GM21390 (cell line): Measurements from ENCODE around the gene CLEC2D.
"Not testable (repeated sequence)": the region's sequence is repeated elsewhere in the genome, so short reads cannot be mapped to it uniquely, and the experiment has no call there.

Experiments used
- ATAC-seq: cut with Tn5 transposase; IDR thresholded peaks from one replicate; pipeline ENCODE4 v1.9.1; 2021; ENCODE audit not compliant: unreplicated experiment

CLEC2D gene

DNA sequence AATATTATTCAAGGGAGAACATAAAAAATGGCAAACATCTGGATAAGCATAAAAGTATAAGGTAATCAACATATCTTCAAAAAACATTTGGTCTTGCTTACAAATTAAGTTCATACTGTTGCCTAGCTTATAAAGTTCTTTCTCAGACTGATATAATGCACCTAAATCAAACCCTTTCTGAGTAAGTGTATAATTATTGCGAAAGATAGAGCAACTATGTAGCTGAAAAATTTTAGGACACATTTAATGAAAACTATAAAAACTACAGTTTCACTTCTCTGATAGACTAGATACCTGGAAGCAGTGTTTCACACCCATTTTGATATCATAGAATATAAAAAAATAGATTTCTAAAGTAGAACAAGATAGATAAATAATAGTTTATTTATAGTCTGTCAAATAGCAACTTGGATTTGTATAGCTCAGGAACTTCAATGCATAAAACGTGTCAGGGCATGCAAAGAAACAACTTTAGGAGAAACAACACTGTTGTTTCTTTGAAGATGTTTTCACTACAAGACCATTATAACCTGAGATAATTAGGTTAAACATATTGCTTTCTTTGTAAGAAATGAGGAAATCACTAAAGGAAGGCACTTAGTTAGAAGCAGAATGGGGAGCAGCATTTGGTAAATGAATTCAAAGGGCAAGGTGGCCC is 55.8 kb downstream of the CLEC2D start:
- no peak for ATAC-seq

DNA sequence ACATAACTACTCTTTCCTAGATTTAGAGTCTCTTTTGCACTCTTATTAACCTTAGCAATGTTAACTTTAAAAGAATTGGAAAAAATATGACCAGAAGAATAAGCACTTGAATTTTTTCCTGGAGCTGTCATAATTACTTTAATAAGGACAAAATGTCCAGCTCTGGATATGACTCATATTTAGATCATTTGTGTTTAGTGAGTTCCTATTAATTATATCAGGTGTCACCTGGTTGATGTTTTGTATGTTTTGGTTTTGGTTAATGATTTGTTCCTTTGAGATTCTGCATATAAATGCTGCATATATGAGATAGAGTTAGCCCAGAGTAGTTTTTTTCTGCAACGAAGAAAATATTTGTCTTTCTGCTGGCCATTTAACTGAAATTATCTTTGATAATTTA is 58.3 kb downstream of the CLEC2D start:
- no peak for ATAC-seq

DNA sequence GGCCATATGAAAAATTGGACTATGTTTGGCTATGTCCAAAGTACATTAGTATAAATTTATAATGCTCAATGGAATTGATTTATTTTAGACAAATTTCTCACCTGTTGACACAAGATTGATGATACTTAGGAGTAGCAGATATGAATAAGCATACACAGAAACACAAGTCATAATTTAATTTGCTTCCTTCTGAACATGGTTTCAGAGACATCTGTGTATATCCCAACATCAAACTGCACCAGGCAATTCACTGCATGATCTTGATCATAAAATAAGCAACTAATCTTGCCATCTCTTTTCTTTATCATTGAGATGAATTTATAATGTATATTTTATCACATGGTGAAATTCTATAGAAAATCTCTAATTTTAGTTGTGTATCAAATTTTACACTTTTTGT is 59.6 kb downstream of the CLEC2D start:
- ATAC-seq: no peak

DNA sequence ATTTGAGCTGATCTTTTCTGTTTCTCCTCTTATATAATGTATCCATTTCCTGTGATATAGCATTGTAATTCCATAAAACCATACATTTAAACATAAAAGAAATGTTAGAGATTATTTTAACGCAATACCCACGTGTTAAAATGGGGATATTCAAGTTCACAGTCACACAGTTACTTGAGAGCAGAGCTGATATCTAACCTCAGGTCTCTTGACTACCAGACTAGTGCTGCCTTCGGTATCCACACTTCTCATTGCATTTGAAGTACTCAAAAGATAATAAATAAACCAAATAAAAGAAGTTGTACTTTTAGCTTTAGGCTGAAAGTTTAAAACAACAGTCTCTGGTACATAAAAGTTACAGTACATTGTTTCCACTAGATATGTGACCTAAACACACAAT is 60.5 kb downstream of the CLEC2D start:
- no peak for ATAC-seq

DNA sequence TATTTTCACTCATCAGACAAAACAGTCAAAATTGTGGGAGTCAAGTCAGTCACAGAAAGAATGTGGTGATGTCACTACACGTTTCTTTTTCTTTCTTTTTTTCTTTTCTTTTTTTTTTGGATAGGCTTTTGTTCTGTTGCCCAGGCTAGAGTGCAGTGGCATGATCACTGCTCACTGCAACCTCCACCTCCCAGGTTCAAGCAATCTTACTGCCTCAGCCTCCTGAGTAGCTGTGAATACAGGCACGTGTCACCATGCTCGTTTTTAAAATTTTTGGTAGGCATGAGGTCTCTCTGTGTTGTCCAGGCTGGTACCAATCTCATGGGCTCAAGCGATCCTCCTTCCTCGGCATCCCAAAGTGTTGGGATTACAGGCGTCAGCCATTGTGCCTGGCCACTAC is 61.1 kb downstream of the CLEC2D start:
- ATAC-seq: no peak

DNA sequence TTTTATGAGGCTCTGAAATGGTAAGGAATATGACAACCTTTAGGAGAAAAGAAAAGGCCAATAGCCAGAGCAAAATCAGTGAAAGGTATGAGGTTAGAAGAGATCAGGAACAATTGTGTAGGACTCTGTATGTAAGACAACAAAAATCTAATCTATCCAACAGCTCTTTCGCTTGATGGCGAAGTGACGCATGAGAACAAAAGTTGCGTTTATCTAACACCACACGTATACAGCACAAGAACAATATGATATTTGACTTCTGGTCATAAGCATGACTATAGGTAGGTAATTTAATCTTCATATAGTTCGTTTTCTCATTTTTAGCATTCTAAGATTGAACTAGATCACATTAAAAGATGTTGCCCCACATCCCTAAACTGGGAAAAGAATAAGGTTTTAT is 61.9 kb downstream of the CLEC2D start:
- no peak for ATAC-seq

DNA sequence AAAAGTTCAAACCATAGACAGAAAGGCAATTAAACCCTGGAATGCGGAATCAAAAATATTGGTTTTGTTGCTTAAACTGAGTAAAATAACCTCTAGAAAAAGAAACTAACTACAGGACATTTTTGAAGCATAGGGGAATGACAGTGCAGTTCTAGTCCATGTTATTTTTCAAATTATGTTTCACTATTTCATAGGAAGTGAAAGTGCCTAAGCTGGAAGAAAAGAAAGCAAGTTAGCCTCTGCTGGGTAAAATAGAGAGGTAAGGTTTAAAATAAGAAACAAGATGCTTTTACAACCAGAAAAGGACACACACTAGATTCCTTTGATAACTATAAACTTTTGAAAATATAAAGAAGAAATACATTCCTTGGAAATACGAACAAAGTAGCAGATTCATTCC is 62.3 kb downstream of the CLEC2D start:
- ATAC-seq: peak; percentile 36

DNA sequence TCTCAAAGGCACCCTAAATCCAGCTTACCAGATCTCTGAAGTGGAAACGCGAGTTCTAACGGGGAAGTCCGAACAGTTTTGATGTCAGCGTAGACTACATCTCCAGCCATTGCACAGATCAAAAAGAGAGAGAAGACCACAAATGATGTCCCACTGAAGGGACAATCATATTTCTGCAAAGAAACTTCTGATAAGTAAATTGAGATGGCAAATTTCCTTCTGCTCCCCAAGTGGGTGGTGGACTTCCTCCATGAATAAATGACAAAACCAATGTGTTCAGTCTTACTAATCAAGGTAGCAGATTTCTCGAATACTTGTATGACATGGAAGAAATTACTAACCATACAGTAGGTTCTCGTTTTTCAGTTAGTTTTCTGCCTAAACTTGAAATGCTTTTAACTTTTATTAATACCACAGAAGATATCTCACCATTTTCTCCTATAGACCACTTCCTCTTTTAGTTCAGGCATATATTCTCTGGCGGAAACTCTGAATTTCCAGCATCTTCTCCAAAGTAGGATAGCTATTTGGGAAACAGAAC is 63.5 kb downstream of the CLEC2D start, which contains the start of gene CLECL1:
Gene CLECL1, minus strand, starts transcription at position 177 of the 541 bp plus-strand sequence.
- ATAC-seq: peak; percentile 41

DNA sequence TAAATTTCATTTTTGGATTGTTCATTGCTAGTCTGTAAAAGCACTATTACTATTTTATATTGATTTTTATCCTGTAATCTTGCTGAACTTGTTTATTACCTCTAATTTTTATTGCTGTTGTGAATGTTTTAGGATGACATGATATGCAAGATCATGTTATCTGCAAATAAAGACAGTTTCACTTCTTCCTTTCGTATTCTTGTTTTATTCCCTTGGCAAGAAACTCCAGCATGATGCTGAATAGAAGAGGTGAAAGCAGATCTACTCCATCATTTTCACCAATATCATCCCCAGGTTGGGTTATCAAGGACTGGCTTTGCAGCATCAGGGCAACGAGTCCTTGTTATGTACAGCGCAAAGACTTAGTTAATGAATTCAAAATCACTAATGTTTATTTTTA is 66.1 kb downstream of the CLEC2D start:
- no peak for ATAC-seq

DNA sequence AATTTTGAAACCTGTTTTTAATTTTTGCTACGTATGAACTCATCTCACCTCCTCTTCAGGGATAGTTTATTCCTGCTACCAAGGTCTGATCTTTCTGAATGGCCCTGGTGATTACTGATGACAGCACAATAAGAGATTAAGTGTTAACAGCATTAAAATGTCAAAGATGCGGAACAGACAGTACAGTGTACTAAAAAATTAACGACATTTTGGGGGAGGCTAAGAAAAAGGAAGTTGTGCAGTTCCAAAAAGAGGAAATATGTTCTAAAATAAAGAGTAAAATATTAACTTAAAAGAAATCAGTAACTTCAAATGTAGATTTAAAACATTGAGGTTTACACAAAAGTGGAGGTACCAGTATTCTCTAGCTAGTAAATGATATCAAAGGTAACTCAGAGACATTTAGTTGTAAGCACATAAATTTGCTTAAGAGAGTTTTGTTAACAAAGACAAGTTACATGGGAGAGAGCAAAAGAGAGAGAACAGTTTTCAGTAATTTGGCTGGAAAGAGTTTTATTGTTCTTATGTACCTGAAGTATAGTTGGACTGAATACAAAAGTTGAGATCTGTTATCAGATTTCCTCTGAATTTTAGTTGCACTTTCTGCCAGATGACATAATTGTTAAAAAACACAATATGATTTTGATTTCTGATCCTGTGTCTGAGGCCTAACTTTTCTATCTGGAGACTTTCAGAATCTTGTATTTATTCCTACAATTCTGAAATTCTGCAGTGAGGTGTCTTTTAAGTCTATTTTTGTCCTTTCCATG is 67.6 kb downstream of the CLEC2D start:
- ATAC-seq: no peak

DNA sequence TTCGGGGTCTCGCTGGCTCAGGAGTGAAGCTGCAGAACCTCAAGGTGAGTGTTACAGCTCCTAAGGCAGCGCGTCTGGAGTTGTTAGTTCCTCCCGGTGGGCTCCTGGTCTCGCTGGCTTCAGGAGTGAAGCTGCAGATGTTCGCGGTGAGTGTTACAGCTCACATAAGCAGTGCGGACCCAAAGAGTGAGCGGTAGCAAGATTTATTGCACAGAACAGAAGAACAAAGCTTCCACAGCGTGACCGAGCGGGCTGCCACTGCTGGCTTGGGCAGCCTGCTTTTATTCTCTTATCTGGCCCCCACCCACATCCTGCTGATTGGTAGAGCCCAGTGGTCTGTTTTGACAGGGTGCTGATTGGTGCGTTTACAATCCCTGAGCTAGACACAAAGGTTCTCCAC is 69.4 kb downstream of the CLEC2D start:
- not testable (repeated sequence) for ATAC-seq

DNA sequence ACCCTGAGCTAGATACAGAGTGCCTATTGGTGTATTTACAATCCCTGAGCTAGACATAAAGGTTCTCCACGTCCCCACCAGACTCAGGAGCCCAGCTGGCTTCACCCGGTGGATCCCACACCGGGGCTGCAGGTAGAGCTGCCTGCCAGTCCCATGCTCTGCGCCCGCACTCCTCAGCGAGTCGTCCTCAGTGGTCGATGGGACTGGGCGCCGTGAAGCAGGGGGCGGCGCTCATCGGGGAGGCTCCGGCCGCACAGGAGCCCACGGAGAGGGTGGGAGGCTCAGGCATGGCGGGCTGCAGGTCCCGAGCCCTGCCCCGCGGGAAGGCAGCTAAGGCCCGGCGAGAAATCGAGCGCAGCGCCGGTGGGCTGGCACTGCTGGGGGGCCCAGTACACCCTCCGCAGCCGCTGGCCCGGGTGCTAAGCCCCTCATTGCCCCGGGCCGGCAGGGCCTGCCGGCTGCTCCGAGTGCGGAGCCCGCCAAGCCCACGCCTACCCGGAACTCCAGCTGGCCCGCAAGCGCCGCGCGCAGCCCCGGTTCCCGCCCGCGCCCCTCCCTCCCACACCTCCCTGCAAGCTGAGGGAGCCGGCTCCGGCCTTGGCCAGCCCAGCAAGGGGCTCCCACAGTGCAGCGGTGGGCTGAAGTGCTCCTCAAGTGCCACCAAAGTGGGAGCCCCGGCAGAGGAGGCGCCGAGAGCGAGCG is 70.0 kb downstream of the CLEC2D start:
- ATAC-seq: not testable (repeated sequence)

DNA sequence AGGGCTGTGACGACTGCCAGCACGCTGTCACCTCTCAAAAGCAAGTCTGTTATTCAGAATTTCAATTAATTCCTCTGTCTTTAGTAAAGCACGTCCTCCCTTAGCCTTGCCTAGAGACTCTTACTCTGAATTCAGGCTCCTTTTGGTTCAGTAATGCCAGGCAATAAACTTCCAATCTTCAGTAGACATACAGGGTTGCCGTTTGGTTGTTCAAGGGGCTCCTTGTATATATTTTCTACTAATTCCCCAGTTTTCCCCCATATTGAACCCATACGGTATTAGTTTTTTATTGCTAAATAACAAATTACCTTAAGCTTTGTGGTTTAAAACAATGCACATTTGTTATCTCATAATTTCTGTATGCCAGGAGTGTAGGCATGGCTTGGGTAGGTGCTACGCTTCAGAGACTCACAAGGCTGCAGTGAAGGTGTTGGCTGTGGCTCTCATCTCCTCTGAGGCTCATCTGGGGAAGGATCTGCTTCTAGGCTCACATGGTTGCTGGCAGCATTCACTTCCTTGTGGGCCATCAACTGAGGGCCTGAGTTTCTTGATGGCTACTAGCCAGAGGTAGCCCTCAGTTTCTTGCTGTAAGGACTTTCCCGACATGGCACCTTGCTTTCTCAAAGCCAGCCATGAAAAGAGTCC is 70.7 kb downstream of the CLEC2D start:
- ATAC-seq: no peak

DNA sequence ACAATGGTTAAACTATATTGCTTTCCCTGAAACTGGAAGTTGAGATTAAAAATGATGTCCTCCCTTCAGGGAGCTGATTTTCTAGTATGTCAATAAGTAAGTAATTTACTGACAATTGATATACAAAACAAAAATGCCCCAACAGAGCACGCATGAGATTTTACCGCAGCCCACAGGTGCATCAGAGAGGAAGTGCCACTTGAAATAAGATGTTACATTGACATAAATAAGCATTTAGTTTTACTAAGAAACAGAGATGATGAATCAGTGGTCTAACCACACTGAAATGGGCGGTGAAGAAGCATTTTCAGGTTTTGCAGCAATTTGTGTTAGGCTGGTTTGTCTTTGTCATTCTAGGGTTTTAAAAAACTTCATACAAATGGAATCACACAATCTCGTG is 72.2 kb downstream of the CLEC2D start:
- ATAC-seq: peak; percentile 74

DNA sequence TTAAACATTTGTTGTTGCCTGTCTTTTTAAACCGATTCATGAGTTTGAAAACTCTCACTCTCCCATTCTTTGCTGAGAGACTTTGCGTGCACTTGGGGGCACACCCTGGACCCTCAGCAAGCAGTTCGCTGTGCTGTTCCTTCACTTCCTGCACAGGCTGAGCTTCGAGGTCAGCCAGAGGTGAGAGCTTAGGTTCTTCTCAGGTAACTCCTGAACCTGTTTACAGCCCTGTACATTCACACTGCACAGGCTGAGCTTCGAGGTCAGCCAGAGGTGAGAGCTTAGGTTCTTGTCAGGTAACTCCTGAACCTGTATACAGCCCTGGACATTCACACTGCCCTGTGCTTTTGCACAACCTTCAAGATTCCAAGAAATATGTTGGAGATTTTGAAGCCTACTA is 73.1 kb downstream of the CLEC2D start:
- ATAC-seq: peak; percentile 46

DNA sequence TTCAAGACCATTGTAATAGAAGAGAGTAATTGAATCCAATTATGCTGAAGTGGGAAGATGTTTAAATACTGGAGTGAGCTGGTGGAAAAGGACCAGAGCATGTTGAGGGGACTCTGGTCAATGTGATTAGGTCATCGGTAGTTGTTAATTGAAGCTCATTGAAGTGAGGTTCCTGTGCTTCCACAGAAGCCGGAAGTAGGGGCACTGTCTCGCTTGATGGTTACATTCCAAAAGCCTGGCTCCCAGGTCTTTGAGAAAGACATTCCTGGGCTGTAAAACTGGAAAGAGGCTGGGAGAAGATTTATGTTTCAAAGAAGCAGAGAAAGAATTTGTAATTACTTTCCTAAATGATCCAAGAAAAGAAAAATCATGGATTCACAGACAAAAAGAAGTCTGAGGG is 75.7 kb downstream of the CLEC2D start:
- no peak for ATAC-seq
